Lower lobe of right lung (tissue), 2 donors: ENCODE measurements around the gene ROBO2. TPM values are rescaled to one million over a fixed set of nuclear protein-coding genes. Genes with fewer than 3 reads are reported as not detected.
A peak's percentile ranks its signal among the peaks of the same experiment; 100 is the strongest.

Experiments
- ATAC-seq, 2 donors: fragments of 200-7000 bp; cut with Tn5 transposase; one replicate each; pipeline ENCODE4 v1.9.1; 2020 to 2022; ENCODE audit warnings: mild to moderate bottlenecking in 2 of 2, moderate library complexity in 2 of 2
- DNase-seq: peaks from one replicate; pipeline ENCODE4 v3.0.0-alpha.2; 2020
- H3K27ac ChIP-seq: fragments of 200-600 bp; one replicate; pipeline ENCODE4 v1.8.0; 2022
- H3K27me3 ChIP-seq: fragments of 200-600 bp; one replicate; pipeline ENCODE4 v1.8.0; 2022; ENCODE audit warnings: low read depth
- H3K36me3 ChIP-seq: fragments of 200-600 bp; one replicate; pipeline ENCODE4 v1.8.0; 2022; ENCODE audit warnings: mild to moderate bottlenecking
- H3K4me1 ChIP-seq: fragments of 200-600 bp; one replicate; pipeline ENCODE4 v1.8.0; 2022
- H3K4me3 ChIP-seq: fragments of 200-600 bp; one replicate; pipeline ENCODE4 v1.8.0; 2022; ENCODE audit warnings: mild to moderate bottlenecking
- H3K9me3 ChIP-seq: fragments of 200-600 bp; one replicate; pipeline ENCODE4 v1.8.0; 2022
- intact Hi-C: fragments of 100-400 bp; cut with DNase I; formaldehyde crosslinking; loops from one replicate; pipeline ENCODE4 v1.11.0; 2022
- long read RNA-seq: library from polyadenylated mRNA; unstranded; transcript quantifications from one replicate; pipeline ENCODE4 v2.0.0, GENCODE V29; 2021
- total RNA-seq: library from RNA; stranded (reverse); fragmentation: NEBNext Ultra II Directional; extraction: Animal tissue kit (Norgen Biotek cat#: 25700); gene quantifications from one replicate; pipeline ENCODE4 v1.2.1, GENCODE V29; 2021
- TF ChIP-seq, protein P1 (sequence below): fragments of 200-600 bp; IDR thresholded peaks from one replicate; pipeline ENCODE4 v1.8.0; 2022; ENCODE audit warnings: antibody characterized with exemption, mild to moderate bottlenecking
- donor health status: DM: no; HTN: yes; CAD: no; lungs with severe emphysema.

Gene ROBO2, protein sequence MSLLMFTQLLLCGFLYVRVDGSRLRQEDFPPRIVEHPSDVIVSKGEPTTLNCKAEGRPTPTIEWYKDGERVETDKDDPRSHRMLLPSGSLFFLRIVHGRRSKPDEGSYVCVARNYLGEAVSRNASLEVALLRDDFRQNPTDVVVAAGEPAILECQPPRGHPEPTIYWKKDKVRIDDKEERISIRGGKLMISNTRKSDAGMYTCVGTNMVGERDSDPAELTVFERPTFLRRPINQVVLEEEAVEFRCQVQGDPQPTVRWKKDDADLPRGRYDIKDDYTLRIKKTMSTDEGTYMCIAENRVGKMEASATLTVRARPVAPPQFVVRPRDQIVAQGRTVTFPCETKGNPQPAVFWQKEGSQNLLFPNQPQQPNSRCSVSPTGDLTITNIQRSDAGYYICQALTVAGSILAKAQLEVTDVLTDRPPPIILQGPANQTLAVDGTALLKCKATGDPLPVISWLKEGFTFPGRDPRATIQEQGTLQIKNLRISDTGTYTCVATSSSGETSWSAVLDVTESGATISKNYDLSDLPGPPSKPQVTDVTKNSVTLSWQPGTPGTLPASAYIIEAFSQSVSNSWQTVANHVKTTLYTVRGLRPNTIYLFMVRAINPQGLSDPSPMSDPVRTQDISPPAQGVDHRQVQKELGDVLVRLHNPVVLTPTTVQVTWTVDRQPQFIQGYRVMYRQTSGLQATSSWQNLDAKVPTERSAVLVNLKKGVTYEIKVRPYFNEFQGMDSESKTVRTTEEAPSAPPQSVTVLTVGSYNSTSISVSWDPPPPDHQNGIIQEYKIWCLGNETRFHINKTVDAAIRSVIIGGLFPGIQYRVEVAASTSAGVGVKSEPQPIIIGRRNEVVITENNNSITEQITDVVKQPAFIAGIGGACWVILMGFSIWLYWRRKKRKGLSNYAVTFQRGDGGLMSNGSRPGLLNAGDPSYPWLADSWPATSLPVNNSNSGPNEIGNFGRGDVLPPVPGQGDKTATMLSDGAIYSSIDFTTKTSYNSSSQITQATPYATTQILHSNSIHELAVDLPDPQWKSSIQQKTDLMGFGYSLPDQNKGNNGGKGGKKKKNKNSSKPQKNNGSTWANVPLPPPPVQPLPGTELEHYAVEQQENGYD (N-terminal part only)
- total RNA-seq, result 11.8 TPM
- long read RNA-seq, partial matches to known transcripts, result 1 of 3 reads
- long read RNA-seq, other reads (novel, unspliced or antisense), result 2 of 3 reads

DNA sequence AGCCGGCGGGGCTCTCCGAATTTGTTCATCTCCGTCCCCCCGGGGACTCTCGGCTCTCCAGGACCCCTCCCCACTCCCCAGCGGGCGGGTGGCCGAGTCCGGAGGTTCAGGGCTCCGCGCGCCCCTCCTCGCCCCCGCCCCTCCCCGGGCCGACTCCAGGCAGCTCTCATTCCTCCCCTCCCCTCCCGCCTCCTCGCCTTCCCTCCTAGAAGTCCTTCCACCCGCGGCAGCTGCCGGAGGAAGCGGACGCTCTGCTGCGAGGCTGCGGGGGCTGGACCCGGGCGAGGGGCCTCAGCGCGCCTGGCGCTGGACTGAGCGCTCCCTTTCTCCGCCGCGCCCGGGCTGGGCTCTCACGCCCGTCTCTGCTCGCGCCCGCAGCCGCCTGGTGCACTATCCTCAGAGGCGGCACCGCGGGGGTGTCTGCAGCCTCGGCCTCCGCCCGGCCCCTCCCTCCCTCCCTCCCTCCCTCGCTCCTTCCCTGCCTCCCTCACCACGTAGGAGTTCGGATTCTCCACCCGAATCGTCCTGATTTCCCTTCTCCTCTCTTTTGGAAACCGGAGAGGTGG is at the start of gene ROBO2:
ROBO2 (plus strand) TSS at position 494 of the 566 bp plus-strand sequence. CDS start 687 bp downstream, outside the sequence.
- ATAC-seq (peak; percentile 76 to 79), DNase-seq (peak; percentile 41)
- H3K36me3 ChIP-seq, result no peaks in the 10 kb centered on the region
- no peaks in the 10 kb centered on the region for H3K9me3 ChIP-seq
- intact Hi-C loops, result loop anchor here (5.0 kb wide), 1 partner anchor 218 kb away; no protein-coding TSS in a partner anchor
- peak within 1 kb of the TSS; percentile 54 for H3K4me3 ChIP-seq
- TF ChIP-seq, protein P1, sequence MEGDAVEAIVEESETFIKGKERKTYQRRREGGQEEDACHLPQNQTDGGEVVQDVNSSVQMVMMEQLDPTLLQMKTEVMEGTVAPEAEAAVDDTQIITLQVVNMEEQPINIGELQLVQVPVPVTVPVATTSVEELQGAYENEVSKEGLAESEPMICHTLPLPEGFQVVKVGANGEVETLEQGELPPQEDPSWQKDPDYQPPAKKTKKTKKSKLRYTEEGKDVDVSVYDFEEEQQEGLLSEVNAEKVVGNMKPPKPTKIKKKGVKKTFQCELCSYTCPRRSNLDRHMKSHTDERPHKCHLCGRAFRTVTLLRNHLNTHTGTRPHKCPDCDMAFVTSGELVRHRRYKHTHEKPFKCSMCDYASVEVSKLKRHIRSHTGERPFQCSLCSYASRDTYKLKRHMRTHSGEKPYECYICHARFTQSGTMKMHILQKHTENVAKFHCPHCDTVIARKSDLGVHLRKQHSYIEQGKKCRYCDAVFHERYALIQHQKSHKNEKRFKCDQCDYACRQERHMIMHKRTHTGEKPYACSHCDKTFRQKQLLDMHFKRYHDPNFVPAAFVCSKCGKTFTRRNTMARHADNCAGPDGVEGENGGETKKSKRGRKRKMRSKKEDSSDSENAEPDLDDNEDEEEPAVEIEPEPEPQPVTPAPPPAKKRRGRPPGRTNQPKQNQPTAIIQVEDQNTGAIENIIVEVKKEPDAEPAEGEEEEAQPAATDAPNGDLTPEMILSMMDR, result no peak
- peaks cover 23% of the 10 kb centered on the region for H3K27me3 ChIP-seq
- peaks cover 5% of the 10 kb centered on the region for H3K4me1 ChIP-seq
- no peak within 1 kb of the TSS for H3K27ac ChIP-seq

DNA sequence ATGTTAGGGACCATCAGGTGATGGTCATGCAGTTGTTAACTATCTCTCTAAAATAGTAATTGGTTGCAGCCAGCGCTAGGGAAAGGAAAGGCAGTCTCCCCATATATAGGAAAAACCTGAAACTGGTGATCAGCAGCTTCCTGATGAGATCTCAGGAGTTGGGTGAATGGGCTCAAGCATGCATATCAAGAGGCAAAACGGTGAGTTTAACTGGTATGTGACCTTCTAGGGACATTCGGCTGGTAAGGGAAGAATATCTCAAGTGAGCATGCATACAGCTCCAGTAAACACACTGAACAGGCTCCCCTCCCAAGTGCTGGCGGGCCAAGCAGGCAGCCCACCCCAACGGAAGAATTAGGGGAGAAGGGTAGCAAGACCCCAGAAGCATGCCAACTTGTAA is 49.3 kb upstream of the ROBO2 start:
- intact Hi-C loops, result no loop called here

DNA sequence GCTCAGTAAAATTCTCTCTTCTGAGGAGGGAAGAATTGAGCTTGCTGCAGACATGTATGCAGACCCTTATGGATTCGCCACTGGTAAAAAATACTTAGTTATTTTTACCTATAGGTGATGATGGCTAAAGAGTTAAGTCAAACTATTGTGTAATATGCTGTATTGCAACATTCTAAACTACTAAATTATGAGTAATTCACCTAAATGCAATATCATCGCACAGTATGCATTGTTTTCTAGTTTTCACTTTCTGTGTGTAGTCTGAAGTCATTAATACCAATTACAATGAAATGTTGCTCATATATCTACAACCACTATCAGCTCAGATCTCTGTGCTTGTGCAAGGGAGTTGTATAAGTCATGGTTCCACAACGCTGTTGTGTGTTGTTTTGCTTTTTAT is 48.7 kb upstream of the ROBO2 start:
- no peak overlapping the region for H3K4me3 ChIP-seq
- H3K36me3 ChIP-seq, result no peaks in the 10 kb centered on the region
- H3K27ac ChIP-seq, result no peak overlapping the region
- TF ChIP-seq, protein P1, result no peak
- no peaks in the 10 kb centered on the region for H3K4me1 ChIP-seq
- intact Hi-C loops, result no loop called here
- H3K27me3 ChIP-seq, result no peaks in the 10 kb centered on the region
- no peak for ATAC-seq
- no peaks in the 10 kb centered on the region for H3K9me3 ChIP-seq
- DNase-seq, result no peak

More for the DNA sequence above, 49.3 kb upstream of the ROBO2 start:
- ATAC-seq (no peak), DNase-seq (no peak)
- Histone ChIP-seq H3K27me3 (no peaks in the 10 kb centered on the region), H3K4me1 (no peaks in the 10 kb centered on the region), H3K4me3 (no peak overlapping the region), H3K9me3 (no peaks in the 10 kb centered on the region), H3K27ac (no peak overlapping the region), H3K36me3 (no peaks in the 10 kb centered on the region)
- TF ChIP-seq, protein P1, result no peak

DNA sequence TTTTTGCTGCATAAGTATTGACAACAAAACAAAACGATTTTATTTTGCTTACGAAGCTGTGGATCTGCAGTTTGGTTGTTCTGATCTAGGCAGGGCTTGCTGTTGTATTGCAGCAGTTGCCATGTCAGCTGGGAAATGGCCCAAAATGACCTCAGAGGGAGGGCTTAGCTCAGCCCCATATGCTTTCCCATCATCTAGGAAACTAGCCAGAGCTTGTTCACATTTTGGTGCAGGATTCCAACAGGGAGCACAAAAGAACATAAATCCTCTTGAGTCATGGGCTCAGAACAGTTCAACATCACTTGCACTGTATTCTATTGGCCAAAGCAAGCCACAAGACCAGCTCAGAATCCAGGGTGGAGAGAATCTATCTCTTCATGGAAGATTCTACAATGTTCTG is 42.2 kb upstream of the ROBO2 start:
- H3K27me3 ChIP-seq, result no peaks in the 10 kb centered on the region
- no peaks in the 10 kb centered on the region for H3K36me3 ChIP-seq
- TF ChIP-seq, protein P1, result no peak
- H3K4me3 ChIP-seq, result no peak overlapping the region
- no peak for ATAC-seq
- DNase-seq, result no peak
- no peaks in the 10 kb centered on the region for H3K4me1 ChIP-seq
- intact Hi-C loops, result no loop called here
- no peaks in the 10 kb centered on the region for H3K9me3 ChIP-seq
- no peak overlapping the region for H3K27ac ChIP-seq

DNA sequence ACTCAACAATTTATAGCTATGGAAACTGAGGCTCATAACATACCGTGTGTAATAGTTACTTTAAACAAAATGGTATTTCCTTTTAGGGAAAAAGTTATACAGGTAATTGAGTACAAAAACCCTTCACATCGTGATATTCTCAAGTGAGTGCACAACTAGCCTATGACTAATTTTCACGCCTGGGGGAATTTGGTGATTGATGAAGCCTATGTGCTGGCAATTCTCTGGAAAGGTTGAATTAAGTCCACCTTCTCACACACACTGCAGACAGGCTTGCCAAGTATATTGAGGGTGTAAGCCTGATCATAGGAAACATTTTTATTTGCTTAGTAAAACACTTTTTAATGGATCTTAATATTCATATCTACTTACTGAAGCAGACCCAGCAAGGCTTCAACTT is 41.3 kb upstream of the ROBO2 start:
- Histone ChIP-seq H3K27ac (no peak overlapping the region), H3K36me3 (no peaks in the 10 kb centered on the region), H3K4me1 (no peaks in the 10 kb centered on the region), H3K9me3 (no peaks in the 10 kb centered on the region), H3K27me3 (no peaks in the 10 kb centered on the region), H3K4me3 (no peak overlapping the region)
- DNase-seq (no peak), ATAC-seq (no peak)
- TF ChIP-seq, protein P1, result no peak
- intact Hi-C loops, result no loop called here
